GM19099 (cell line): ENCODE data around the gene HACE1.

Experiments used
- POLR2A ChIP-seq: IDR thresholded peaks from 3 replicates; pipeline ENCODE4 v1.6.1; 2011; ENCODE audit warnings: low read depth; ENCODE audit not compliant: insufficient read length; ENCODE audit errors: extremely low read depth

The HACE1 gene

GRCh38 chr6:104704191-104704590 lies 155.5 kb downstream of the HACE1 start:
- TF ChIP-seq POLR2A: no peak

DNA sequence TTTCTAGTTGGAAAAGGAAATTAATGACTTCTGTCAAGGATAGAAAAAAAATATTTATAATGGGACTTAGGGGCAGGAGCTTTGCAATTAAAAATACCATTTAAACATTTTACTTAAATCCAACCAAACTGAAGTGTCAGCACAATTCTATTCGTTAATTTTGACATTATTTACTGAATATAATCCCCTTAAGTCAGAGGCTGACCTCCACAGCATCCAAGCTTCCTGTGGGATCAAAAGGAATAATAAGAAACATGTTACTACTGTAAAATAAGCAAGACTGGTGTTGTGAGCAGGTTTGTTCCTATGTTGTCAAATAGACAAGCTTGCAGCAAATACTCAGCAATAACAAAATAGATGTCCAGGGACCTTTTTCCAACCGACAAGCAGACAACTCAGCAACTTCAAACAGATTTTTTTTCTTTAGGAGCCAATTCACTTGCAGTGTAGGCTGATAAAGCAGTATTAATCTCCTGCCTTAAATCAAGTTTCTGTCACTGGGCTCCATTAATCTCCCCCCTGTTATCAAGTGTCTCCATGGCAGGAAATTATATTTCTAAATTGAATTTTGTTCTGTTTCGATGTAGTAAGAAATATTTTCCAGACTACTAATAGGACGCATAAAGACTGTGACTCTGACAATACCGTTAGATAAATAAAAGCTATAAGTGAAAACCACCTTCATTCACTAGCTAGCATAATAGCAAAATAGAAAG lies 157.4 kb downstream of the HACE1 start:
- TF ChIP-seq POLR2A: no peak

- TF ChIP-seq POLR2A: no peak
Measured at GRCh38 chr6:104700371-104701185, 159.1 kb downstream of the HACE1 start.

- TF ChIP-seq POLR2A: no peak
Measured at GRCh38 chr6:104699593-104700329, 160.0 kb downstream of the HACE1 start.

- TF ChIP-seq POLR2A: no peak
Measured at GRCh38 chr6:104698979-104699378, 160.7 kb downstream of the HACE1 start.

DNA sequence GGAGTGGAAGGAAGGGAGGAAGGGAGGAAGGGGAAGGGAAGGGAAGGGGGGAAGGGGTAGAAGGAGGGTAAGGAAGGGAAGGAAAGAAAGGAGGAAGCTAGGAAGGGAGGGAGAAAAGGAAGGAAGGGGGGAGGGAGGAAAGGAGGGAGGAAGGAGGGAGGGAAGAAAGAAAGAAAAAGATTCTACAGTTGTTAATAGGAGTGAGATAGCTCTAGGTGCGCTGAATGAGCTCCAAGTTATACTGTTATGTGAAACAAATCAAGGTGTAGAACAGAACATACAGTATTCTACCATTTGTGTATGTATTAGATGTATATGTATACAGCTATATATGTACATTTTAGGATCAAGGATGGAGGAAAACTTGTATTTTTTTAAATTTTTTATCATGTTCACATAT lies 167.7 kb downstream of the HACE1 start:
- no peak for TF ChIP-seq POLR2A

DNA sequence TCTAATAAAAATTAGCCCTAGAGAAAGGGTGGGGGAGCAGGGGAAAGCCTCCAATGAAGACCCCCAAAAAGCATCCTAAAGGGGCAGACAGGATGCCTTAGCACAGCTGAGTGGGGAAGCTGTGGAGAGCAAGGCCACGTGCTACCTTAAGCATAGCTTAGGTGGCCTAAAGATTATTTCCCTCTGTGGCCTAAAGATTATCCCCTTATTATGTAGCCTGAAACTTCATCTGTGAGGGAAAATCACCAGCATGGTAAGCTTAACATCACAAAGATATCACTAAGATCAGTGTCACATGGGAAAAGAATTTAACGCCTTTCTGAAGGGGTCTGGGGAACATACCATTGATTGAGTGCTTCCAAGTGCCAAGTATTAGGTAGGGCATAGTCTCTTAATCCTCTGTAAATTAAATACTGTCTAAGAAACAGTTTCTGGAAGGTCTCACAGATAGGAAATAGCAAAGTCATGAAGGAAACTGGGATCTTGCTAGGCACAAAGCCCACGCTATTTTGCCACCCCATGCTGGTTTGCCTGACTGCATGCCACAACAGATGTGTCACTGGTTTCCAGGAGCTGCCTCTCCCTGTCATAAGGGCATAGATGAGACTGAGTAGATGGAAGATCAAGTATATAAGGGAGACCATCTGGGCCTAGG lies 170.0 kb downstream of the HACE1 start:
- no peak for TF ChIP-seq POLR2A

GRCh38 chr6:104688283-104688969 lies 171.3 kb downstream of the HACE1 start:
- TF ChIP-seq POLR2A: no peak

DNA sequence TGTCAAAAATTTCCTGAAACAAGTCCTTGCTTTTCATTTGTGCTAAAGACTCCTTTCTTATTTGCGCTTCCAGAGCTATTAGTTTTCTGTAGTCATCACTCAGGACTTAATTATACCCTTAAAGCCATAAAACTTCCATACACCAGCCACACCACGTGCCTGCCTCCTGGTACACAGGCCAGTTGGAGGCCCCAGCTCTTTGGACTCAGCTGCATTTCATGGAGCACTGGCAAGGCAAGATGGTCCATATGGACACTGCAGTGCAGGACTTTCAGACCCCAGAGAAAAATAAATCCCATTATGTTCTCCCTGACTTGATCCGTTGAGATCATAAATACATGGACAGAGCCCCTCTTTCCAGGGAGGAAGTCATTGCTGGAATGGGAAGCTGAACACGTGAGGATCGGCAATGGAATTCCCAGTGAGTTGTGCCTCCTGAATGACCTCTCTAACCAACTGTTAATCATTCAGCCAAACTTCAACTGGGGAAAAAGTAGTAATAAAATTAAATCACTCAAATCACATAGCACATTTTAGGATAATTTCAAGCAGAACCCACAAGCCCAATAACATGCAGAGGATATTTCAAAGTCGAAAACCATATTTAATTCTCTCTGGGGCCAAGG lies 173.1 kb downstream of the HACE1 start:
- TF ChIP-seq POLR2A: no peak

- TF ChIP-seq POLR2A: no peak
Measured at GRCh38 chr6:104685871-104686549, 173.7 kb downstream of the HACE1 start.

GRCh38 chr6:104684911-104685415 lies 174.8 kb downstream of the HACE1 start:
- no peak for TF ChIP-seq POLR2A

DNA sequence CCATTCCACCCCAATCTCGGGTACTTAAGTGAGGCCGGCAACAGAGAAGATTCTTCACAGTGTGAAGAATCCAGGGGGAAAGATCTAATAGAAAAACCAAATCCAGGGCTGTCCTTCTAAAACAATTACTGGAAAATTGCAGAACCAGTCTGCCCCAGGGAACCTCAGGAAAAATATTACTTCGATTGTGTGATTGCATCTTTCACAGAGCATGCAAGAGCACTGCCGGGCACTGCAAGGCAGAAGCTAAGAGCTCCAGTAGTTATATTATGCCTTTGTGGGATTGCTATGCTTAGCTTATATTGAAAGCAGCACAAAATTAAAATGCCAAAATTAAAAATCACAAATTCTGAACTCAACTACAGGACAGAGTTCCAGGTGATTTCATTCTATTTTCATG lies 175.9 kb downstream of the HACE1 start:
- no peak for TF ChIP-seq POLR2A
